ENCODE results near the gene CEACAM19. TPM values are rescaled to one million over a fixed set of nuclear protein-coding genes. Genes with fewer than 3 reads are reported as not detected.
A peak's percentile ranks its signal among the peaks of the same experiment; 100 is the strongest.

CEACAM19 gene, protein sequence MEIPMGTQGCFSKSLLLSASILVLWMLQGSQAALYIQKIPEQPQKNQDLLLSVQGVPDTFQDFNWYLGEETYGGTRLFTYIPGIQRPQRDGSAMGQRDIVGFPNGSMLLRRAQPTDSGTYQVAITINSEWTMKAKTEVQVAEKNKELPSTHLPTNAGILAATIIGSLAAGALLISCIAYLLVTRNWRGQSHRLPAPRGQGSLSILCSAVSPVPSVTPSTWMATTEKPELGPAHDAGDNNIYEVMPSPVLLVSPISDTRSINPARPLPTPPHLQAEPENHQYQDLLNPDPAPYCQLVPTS
- total RNA-seq (9.9 and 13.0 TPM in 2 replicates), polyA plus RNA-seq (14.5 and 23.2 TPM in 2 replicates), polyA minus RNA-seq (25.3 and 27.7 TPM in 2 replicates), Bru-seq, nascent RNA (percentile 46 among the genes with signal in this experiment), BruChase-seq, experiment 1, labeled RNA remaining after a 6-hour chase (percentile 63 among the genes with signal in this experiment), BruChase-seq, experiment 2, labeled RNA remaining after a 2-hour chase (percentile 51 among the genes with signal in this experiment)
- 4.2 and 7.2 TPM in 2 replicates for polyA plus RNA-seq (2011; cell fraction: cytosol; rRNA removed)
- 68.3 and 92.4 TPM in 2 replicates for polyA plus RNA-seq (2011; cell fraction: nucleus; rRNA removed)
- polyA plus RNA-seq (2012), result 11.6 and 13.1 TPM in 2 replicates
- 0.72 TPM for polyA minus RNA-seq (2011; cell fraction: cytosol; rRNA and poly(A)+ RNA removed)
- polyA minus RNA-seq (2011; cell fraction: nucleus; rRNA and poly(A)+ RNA removed), result 49.7 and 51.3 TPM in 2 replicates
- long read RNA-seq, partial matches to known transcripts, result 10 of 14 reads
- long read RNA-seq, other reads (novel, unspliced or antisense), result 4 of 14 reads

DNA sequence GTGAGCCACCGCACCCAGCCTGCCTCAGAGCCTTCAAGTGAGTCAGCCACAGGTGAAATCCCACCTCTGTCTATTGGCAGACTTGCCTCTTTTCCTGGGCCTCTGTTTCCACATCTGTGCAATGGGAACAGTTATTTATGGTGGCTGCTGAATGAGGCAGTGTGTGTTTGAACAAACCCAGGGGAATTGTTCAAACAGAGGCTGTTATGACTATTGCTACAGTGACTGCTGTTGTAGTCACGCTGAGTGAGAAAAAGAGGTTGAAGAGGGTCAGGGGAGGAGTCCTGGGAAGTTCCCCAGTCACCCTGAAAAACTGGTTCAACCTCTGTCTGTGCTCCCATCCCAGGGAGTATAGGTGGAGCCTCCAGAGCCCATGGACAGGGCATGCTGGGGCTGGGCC is at the start of gene CEACAM19:
TSS of gene CEACAM19 (plus strand) at position 83 of the 400 bp plus-strand sequence. CDS start 450 bp downstream, outside the sequence.
- FAIRE-seq, result no peak
- Histone ChIP-seq H3K4me3 (replicated peaks in 1 of 3; ENCODE audit: insufficient read depth in 1 of 3, low read depth in 1 of 3, low read length in 3 of 3) (no peak within 1 kb of the TSS), H3K27ac (ENCODE audit: insufficient read depth, low read depth, low read length) (no peak within 1 kb of the TSS), H3K9me3 (replicated peaks; ENCODE audit: control insufficient read depth, insufficient read depth, low read length) (no peaks in the 10 kb centered on the region), H3K9ac (replicated peaks; ENCODE audit: extremely low read depth, insufficient read depth, low read length) (no peak within 1 kb of the TSS), H3K4me1 (ENCODE audit: control insufficient read depth, extremely low read depth, insufficient read depth, low read length) (no peaks in the 10 kb centered on the region), H3K4me2 (ENCODE audit: insufficient read depth, low read length) (no peak within 1 kb of the TSS), H3K27me3 (ENCODE audit: control insufficient read depth in 2 of 2, insufficient read depth in 2 of 2, low read length in 2 of 2) (no peaks in the 10 kb centered on the region), H3K79me2 (ENCODE audit: control insufficient read depth, insufficient read depth, low read length) (no peaks in the 10 kb centered on the region), H3K9me1 (replicated peaks; ENCODE audit: control insufficient read depth, extremely low read depth, insufficient read depth, low read length) (no peaks in the 10 kb centered on the region), H2AFZ (ENCODE audit: low read depth, low read length) (no peak within 1 kb of the TSS), H4K20me1 (replicated peaks; ENCODE audit: control insufficient read depth, extremely low read depth, insufficient read depth, low read length) (no peaks in the 10 kb centered on the region), H3K36me3 (ENCODE audit: control insufficient read depth in 2 of 2, extremely low read depth in 1 of 2, insufficient read depth in 2 of 2, low read length in 2 of 2) (peaks cover 0 to 2% of the 10 kb centered on the region in 2 experiments)
- dilution Hi-C loops (cut with MboI; ENCODE audit: extremely low pct_ligation_motif_present, low sequenced_read_pairs), result no loop called here
- TF ChIP-seq, protein P1, sequence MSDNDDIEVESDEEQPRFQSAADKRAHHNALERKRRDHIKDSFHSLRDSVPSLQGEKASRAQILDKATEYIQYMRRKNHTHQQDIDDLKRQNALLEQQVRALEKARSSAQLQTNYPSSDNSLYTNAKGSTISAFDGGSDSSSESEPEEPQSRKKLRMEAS (IDR thresholded peaks at IDR 0.05; ENCODE audit: insufficient read depth, insufficient read length), result no peak
- TF ChIP-seq FOS (IDR thresholded peaks at IDR 0.05; ENCODE audit: borderline replicate concordance, insufficient read depth, low read length), result no peak
- TF ChIP-seq, protein P2, sequence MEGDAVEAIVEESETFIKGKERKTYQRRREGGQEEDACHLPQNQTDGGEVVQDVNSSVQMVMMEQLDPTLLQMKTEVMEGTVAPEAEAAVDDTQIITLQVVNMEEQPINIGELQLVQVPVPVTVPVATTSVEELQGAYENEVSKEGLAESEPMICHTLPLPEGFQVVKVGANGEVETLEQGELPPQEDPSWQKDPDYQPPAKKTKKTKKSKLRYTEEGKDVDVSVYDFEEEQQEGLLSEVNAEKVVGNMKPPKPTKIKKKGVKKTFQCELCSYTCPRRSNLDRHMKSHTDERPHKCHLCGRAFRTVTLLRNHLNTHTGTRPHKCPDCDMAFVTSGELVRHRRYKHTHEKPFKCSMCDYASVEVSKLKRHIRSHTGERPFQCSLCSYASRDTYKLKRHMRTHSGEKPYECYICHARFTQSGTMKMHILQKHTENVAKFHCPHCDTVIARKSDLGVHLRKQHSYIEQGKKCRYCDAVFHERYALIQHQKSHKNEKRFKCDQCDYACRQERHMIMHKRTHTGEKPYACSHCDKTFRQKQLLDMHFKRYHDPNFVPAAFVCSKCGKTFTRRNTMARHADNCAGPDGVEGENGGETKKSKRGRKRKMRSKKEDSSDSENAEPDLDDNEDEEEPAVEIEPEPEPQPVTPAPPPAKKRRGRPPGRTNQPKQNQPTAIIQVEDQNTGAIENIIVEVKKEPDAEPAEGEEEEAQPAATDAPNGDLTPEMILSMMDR (IDR thresholded peaks at IDR 0.05; ENCODE audit: extremely low read depth in 1 of 2, insufficient read depth in 1 of 2, low read depth in 1 of 2, low read length in 2 of 2), result no peak
- no peak for TF ChIP-seq GATA2 (IDR thresholded peaks at IDR 0.05; ENCODE audit: insufficient read depth, insufficient read length, low read depth, low read length)
- no peak for TF ChIP-seq POLR2A (IDR thresholded peaks at IDR 0.05; ENCODE audit: low read depth, low read length)
- no peak for DNase-seq (ENCODE audit: low read depth, low spot score)
- CTCF ChIA-PET, result interaction anchor here (1.1 to 1.7 kb wide), 2 partner anchors 99 to 101 kb away, joined by 3 to 5 read pairs; no protein-coding TSS in a partner anchor
- BruUV-seq (replicated peaks), result no TSS peak
- intact Hi-C loops (cut with micrococcal nuclease), result no loop called here
- POLR2A ChIA-PET, result no interaction called here
